H9 (cell line): ENCODE measurements around the gene ASB16. TPM values are rescaled to one million over a fixed set of nuclear protein-coding genes. Genes with fewer than 3 reads are reported as not detected.

ENCODE experiments used
- DNase-seq: peaks from one replicate; pipeline ENCODE4 v3.0.0-alpha.2; 2017
- H2AFZ ChIP-seq: one replicate; pipeline ENCODE4 v1.6.1; 2013; ENCODE audit warnings: mild to moderate bottlenecking, low read length, control low read depth, moderate library complexity
- H2AK5ac ChIP-seq: 2 replicates; pipeline ENCODE4 v1.6.1; 2013; ENCODE audit warnings: low read length, control low read depth, mixed read lengths; ENCODE audit not compliant: insufficient read length
- H2BK120ac ChIP-seq: one replicate; pipeline ENCODE4 v1.6.1; 2013; ENCODE audit warnings: low read depth, mild to moderate bottlenecking, low read length, control low read depth, inconsistent platforms; ENCODE audit not compliant: poor library complexity, severe bottlenecking
- H2BK12ac ChIP-seq: 2 replicates; pipeline ENCODE4 v1.6.1; 2013; ENCODE audit warnings: low read length, control low read depth, mixed read lengths, low read depth; ENCODE audit not compliant: insufficient read length
- H2BK15ac ChIP-seq: 2 replicates; pipeline ENCODE4 v1.6.1; 2013; ENCODE audit warnings: low read depth, low read length, control low read depth
- H2BK20ac ChIP-seq: one replicate; pipeline ENCODE4 v1.6.1; 2013; ENCODE audit warnings: low read depth, mild to moderate bottlenecking, low read length, control low read depth, inconsistent platforms; ENCODE audit not compliant: poor library complexity, severe bottlenecking
- H2BK5ac ChIP-seq: 2 replicates; pipeline ENCODE4 v1.6.1; 2013; ENCODE audit warnings: low read length, control low read depth, mixed read lengths; ENCODE audit not compliant: insufficient read length
- H3K14ac ChIP-seq: 2 replicates; pipeline ENCODE4 v1.6.1; 2013; ENCODE audit warnings: low read length, control low read depth; ENCODE audit not compliant: insufficient read depth
- H3K18ac ChIP-seq: 2 replicates; pipeline ENCODE4 v1.6.1; 2013; ENCODE audit warnings: low read depth, mild to moderate bottlenecking, mixed read lengths, low read length, control low read depth; ENCODE audit not compliant: insufficient read length
- H3K23ac ChIP-seq: 2 replicates; pipeline ENCODE4 v1.6.1; 2013; ENCODE audit warnings: low read length, control low read depth, mixed read lengths, low read depth; ENCODE audit not compliant: insufficient read length
- H3K23me2 ChIP-seq: 2 replicates; pipeline ENCODE4 v1.6.1; 2013; ENCODE audit warnings: low read depth, mild to moderate bottlenecking, mixed read lengths, low read length, control low read depth; ENCODE audit not compliant: insufficient read length, poor library complexity, severe bottlenecking
- H3K27ac ChIP-seq: 2 replicates; pipeline ENCODE4 v1.5.1; 2013; ENCODE audit warnings: low read length, control low read depth, mixed read lengths, low read depth; ENCODE audit not compliant: insufficient read length
- H3K27me3 ChIP-seq: 2 replicates; pipeline ENCODE4 v1.6.1; 2013; ENCODE audit warnings: low read length, control low read depth, inconsistent platforms; ENCODE audit not compliant: insufficient read depth
- H3K4ac ChIP-seq: 2 replicates; pipeline ENCODE4 v1.6.1; 2013; ENCODE audit warnings: low read depth, mild to moderate bottlenecking, control low read depth, inconsistent platforms, low read length, moderate library complexity
- H3K4me1 ChIP-seq: 2 replicates; pipeline ENCODE4 v1.6.1; 2013; ENCODE audit warnings: low read length, control low read depth, inconsistent platforms; ENCODE audit not compliant: insufficient read depth
- H3K4me2 ChIP-seq: 2 replicates; pipeline ENCODE4 v1.6.1; 2013; ENCODE audit warnings: low read length, control low read depth, mixed read lengths; ENCODE audit not compliant: insufficient read length, insufficient read depth
- H3K56ac ChIP-seq: 2 replicates; pipeline ENCODE4 v1.6.1; 2013; ENCODE audit warnings: low read depth, mild to moderate bottlenecking, mixed read lengths, low read length, control low read depth; ENCODE audit not compliant: insufficient read length
- H3K79me1 ChIP-seq: 2 replicates; pipeline ENCODE4 v1.6.1; 2013; ENCODE audit warnings: low read depth, mild to moderate bottlenecking, moderate library complexity, low read length, control low read depth, inconsistent platforms; ENCODE audit not compliant: insufficient read depth, poor library complexity, severe bottlenecking
- H3K79me2 ChIP-seq: 2 replicates; pipeline ENCODE4 v1.6.1; 2013; ENCODE audit warnings: low read length, control low read depth, inconsistent platforms; ENCODE audit not compliant: insufficient read depth
- H3K9ac ChIP-seq: 2 replicates; pipeline ENCODE4 v1.6.1; 2013; ENCODE audit warnings: low read length, control low read depth, mixed read lengths; ENCODE audit not compliant: insufficient read length; ENCODE audit errors: extremely low read depth
- H3K9me3 ChIP-seq: one replicate; pipeline ENCODE4 v1.6.1; 2013; ENCODE audit warnings: low read depth, low read length, inconsistent platforms; ENCODE audit not compliant: control insufficient read depth
- H3T11ph ChIP-seq: one replicate; pipeline ENCODE4 v1.6.1; 2013; ENCODE audit warnings: mild to moderate bottlenecking, low read length, control low read depth, inconsistent platforms
- H4K20me1 ChIP-seq: one replicate; pipeline ENCODE4 v1.6.1; 2013; ENCODE audit not compliant: control insufficient read depth, insufficient read length, insufficient read depth
- H4K5ac ChIP-seq: 2 replicates; pipeline ENCODE4 v1.6.1; 2013; ENCODE audit warnings: low read depth, mild to moderate bottlenecking, mixed read lengths, low read length, control low read depth; ENCODE audit not compliant: insufficient read length
- H4K8ac ChIP-seq: replicated peaks from 2 replicates; pipeline ENCODE4 v1.6.1; 2013; ENCODE audit warnings: low read length, control low read depth, mixed read lengths, low read depth; ENCODE audit not compliant: insufficient read length
- H4K91ac ChIP-seq: 2 replicates; pipeline ENCODE4 v1.6.1; 2013; ENCODE audit warnings: low read depth, mild to moderate bottlenecking, moderate library complexity, mixed read lengths, low read length, control low read depth; ENCODE audit not compliant: insufficient read length
- H3K27ac Mint-ChIP-seq, 3 experiments: 2 replicates in 2 of 3; 3 replicates in 1 of 3; pipeline ENCODE4 v1.8.0; 2020 to 2021; ENCODE audit warnings: mixed read lengths in 3 of 3, mild to moderate bottlenecking in 1 of 3, moderate library complexity in 1 of 3
- H3K27me3 Mint-ChIP-seq: 2 replicates; pipeline ENCODE4 v1.8.0; 2021; ENCODE audit warnings: low read depth, mild to moderate bottlenecking, moderate library complexity, mixed read lengths
- H3K36me3 Mint-ChIP-seq, 3 experiments: 2 replicates in 2 of 3; 3 replicates in 1 of 3; pipeline ENCODE4 v1.8.0; 2020 to 2021; ENCODE audit warnings: low read depth in 3 of 3, mixed read lengths in 3 of 3; ENCODE audit not compliant: insufficient read depth in 1 of 3
- H3K4me1 Mint-ChIP-seq, 2 experiments: 2 replicates each; pipeline ENCODE4 v1.8.0; 2020; ENCODE audit warnings: mixed read lengths in 2 of 2
- H3K4me3 Mint-ChIP-seq, 2 experiments: 2 replicates in 1 of 2; 3 replicates in 1 of 2; pipeline ENCODE4 v1.8.0; 2020 to 2021; ENCODE audit warnings: mild to moderate bottlenecking in 2 of 2, mixed read lengths in 2 of 2, moderate library complexity in 1 of 2
- H3K9me3 Mint-ChIP-seq, 2 experiments: 2 replicates in 1 of 2; 3 replicates in 1 of 2; pipeline ENCODE4 v1.8.0; 2020; ENCODE audit warnings: mild to moderate bottlenecking in 2 of 2, mixed read lengths in 2 of 2, moderate library complexity in 1 of 2
- WGBS: extraction: QIAGEN DNeasy Blood & Tissue Kit; methylation state at CpG from one replicate; pipeline ENCODE4 v1.1.7; 2013; ENCODE audit warnings: missing lambda C conversion rate, low lambda C conversion rate, mixed read lengths; ENCODE audit not compliant: insufficient read length; ENCODE audit errors: extremely low coverage; 5-methylcytosine and 5-hydroxymethylcytosine counted together
- total RNA-seq: library from RNA; stranded (reverse); gene quantifications from 2 replicates; pipeline ENCODE4 v1.2.1, GENCODE V29; 2021
- TF ChIP-seq, protein P1 (sequence below): fragments of 200-600 bp; sonication (generic); conservative IDR thresholded peaks from 3 replicates; pipeline ENCODE4 v1.8.0; 2021; ENCODE audit warnings: antibody characterized with exemption, mild to moderate bottlenecking

ASB16 gene
- total RNA-seq, 1 experiment from 2014 or later, result 0.90 TPM

DNA sequence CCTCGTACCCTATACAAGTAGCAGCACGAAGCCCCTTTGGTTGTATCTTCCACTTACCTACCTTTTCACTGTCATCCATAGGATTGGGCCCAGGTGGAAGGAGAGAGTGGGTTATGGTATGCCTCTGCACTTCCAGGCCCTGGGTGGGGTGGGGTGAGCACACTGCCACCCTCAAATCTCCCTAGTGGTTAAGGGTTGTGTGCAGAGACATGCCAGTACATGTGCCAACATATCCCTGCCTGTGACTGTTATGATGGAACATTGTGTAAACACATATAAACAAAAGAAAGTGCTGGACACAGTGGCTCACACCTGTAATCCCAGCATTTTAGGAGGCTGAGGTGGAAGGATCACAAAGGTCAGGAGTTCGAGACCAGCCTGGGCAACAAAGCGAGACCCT lies 17.6 kb upstream of the ASB16 start:
- Histone ChIP-seq H3K23me2 (no peaks in the 10 kb centered on the region), H3K23ac (no peak overlapping the region), H4K91ac (no peak overlapping the region), H3K4me2 (no peak overlapping the region), H3K9ac (no peak overlapping the region), H2AK5ac (no peak overlapping the region), H3K4me1 (no peaks in the 10 kb centered on the region), H4K8ac (no peak overlapping the region), H4K5ac (no peak overlapping the region), H3K4ac (no peak overlapping the region), H3K79me1 (peaks cover 8% of the 10 kb centered on the region), H3K18ac (no peak overlapping the region), H2BK12ac (no peak overlapping the region), H3K27ac (no peak overlapping the region), H3K79me2 (peaks cover 3% of the 10 kb centered on the region; the same call in 1 of the 2 replicates), H3K14ac (no peak overlapping the region), H3K27me3 (no peaks in the 10 kb centered on the region), H2BK20ac (no peak overlapping the region), H4K20me1 (no peaks in the 10 kb centered on the region), H3T11ph (no peak overlapping the region), H2BK120ac (no peak overlapping the region), H2BK5ac (no peak overlapping the region), H2AFZ (no peak overlapping the region), H3K56ac (no peak overlapping the region), H2BK15ac (no peak overlapping the region), H3K9me3 (no peaks in the 10 kb centered on the region)
- H3K36me3 Mint-ChIP-seq, result peaks cover 41 to 82% (median 74%) of the 10 kb centered on the region in 3 experiments
- no peak for DNase-seq
- no CpG with 5 or more reads among the region's 4 CpGs for WGBS
- H3K4me3 Mint-ChIP-seq, result no peak overlapping the region; a peak in 1 of 5 replicates
- peak overlapping the region; percentile 18 to 66 (median 39); a peak in 2 of 7 replicates for H3K27ac Mint-ChIP-seq
- no peaks in the 10 kb centered on the region for H3K27me3 Mint-ChIP-seq
- TF ChIP-seq, protein P1, sequence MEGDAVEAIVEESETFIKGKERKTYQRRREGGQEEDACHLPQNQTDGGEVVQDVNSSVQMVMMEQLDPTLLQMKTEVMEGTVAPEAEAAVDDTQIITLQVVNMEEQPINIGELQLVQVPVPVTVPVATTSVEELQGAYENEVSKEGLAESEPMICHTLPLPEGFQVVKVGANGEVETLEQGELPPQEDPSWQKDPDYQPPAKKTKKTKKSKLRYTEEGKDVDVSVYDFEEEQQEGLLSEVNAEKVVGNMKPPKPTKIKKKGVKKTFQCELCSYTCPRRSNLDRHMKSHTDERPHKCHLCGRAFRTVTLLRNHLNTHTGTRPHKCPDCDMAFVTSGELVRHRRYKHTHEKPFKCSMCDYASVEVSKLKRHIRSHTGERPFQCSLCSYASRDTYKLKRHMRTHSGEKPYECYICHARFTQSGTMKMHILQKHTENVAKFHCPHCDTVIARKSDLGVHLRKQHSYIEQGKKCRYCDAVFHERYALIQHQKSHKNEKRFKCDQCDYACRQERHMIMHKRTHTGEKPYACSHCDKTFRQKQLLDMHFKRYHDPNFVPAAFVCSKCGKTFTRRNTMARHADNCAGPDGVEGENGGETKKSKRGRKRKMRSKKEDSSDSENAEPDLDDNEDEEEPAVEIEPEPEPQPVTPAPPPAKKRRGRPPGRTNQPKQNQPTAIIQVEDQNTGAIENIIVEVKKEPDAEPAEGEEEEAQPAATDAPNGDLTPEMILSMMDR, result no peak
- no peaks in the 10 kb centered on the region for H3K9me3 Mint-ChIP-seq
- H3K4me1 Mint-ChIP-seq, result no peaks in the 10 kb centered on the region
